GM12878 (cell line): ENCODE measurements around the gene ABCB9. TPM values are rescaled to one million over a fixed set of nuclear protein-coding genes. Genes with fewer than 3 reads are reported as not detected.
A peak's percentile ranks its signal among the peaks of the same experiment; 100 is the strongest.

ENCODE experiments used
- ATF3 ChIP-seq: IDR thresholded peaks from 2 replicates; pipeline ENCODE4 v1.6.1; 2011; ENCODE audit warnings: low read depth, mild to moderate bottlenecking, low read length, moderate library complexity, borderline replicate concordance; ENCODE audit errors: extremely low read depth
- BCL11A ChIP-seq: IDR thresholded peaks from 2 replicates; pipeline ENCODE4 v1.6.1; 2011; ENCODE audit warnings: low read depth, low read length
- CREM ChIP-seq: IDR thresholded peaks from 2 replicates; pipeline ENCODE4 v1.6.1; 2014; ENCODE audit warnings: antibody characterized with exemption, low read depth
- E2F4 ChIP-seq: IDR thresholded peaks from 2 replicates; pipeline ENCODE4 v1.6.1; 2012; ENCODE audit warnings: low read depth, low read length, improper control_type of control experiment
- EGR1 ChIP-seq, 2 experiments: IDR thresholded peaks; 1 replicate in 1 of 2; 2 replicates in 1 of 2; pipeline ENCODE4 v1.6.1; 2011 to 2012; ENCODE audit warnings: low read depth in 2 of 2, low read length in 2 of 2, borderline replicate concordance in 1 of 2, mild to moderate bottlenecking in 1 of 2, moderate library complexity in 1 of 2
- EZH2 ChIP-seq: IDR thresholded peaks from 2 replicates; pipeline ENCODE4 v1.6.1; 2012; ENCODE audit warnings: low read depth, mild to moderate bottlenecking, control low read depth, inconsistent platforms, low read length, borderline replicate concordance; ENCODE audit not compliant: control insufficient read depth
- FOXK2 ChIP-seq: fragments of 450-650 bp; IDR thresholded peaks from 2 replicates; pipeline ENCODE4 v1.6.1; 2017; ENCODE audit warnings: mild to moderate bottlenecking, moderate library complexity
- GATAD2B ChIP-seq: fragments of 450-650 bp; conservative IDR thresholded peaks from 2 replicates; pipeline ENCODE4 v1.6.1; 2017; ENCODE audit warnings: low read depth, mild to moderate bottlenecking, moderate library complexity
- HCFC1 ChIP-seq: fragments of 150-350 bp; IDR thresholded peaks from 2 replicates; pipeline ENCODE4 v1.6.1; 2014; ENCODE audit warnings: low read length
- IKZF2 ChIP-seq, 2 experiments: fragments of 450-650 bp; IDR thresholded peaks; 2 replicates each; pipeline ENCODE4 v1.6.1; 2017; ENCODE audit warnings: mild to moderate bottlenecking in 2 of 2, moderate library complexity in 2 of 2
- IRF4 ChIP-seq: IDR thresholded peaks from 2 replicates; pipeline ENCODE4 v1.6.1; 2011; ENCODE audit warnings: low read depth, low read length
- MTA3 ChIP-seq: IDR thresholded peaks from 2 replicates; pipeline ENCODE4 v1.6.1; 2012; ENCODE audit warnings: low read length, inconsistent platforms, borderline replicate concordance
- MYB ChIP-seq: fragments of 150-350 bp; IDR thresholded peaks from 2 replicates; pipeline ENCODE4 v1.6.1; 2014; ENCODE audit warnings: mild to moderate bottlenecking, low read depth, low read length, borderline replicate concordance
- MYC ChIP-seq: IDR thresholded peaks from 2 replicates; pipeline ENCODE4 v1.6.1; 2011; ENCODE audit warnings: mild to moderate bottlenecking, low read length, moderate library complexity, inconsistent platforms; ENCODE audit not compliant: insufficient read depth, insufficient replicate concordance, insufficient read length, severe bottlenecking
- NFIC ChIP-seq: IDR thresholded peaks from 2 replicates; pipeline ENCODE4 v1.6.1; 2012; ENCODE audit warnings: low read depth, mild to moderate bottlenecking, inconsistent platforms, low read length, moderate library complexity
- SIN3A ChIP-seq: IDR thresholded peaks from 2 replicates; pipeline ENCODE4 v1.6.1; 2012; ENCODE audit warnings: low read depth, low read length, improper control_type of control experiment
- SMC3 ChIP-seq: IDR thresholded peaks from 2 replicates; pipeline ENCODE4 v1.6.1; 2011; ENCODE audit warnings: low read length, improper control_type of control experiment, borderline replicate concordance
- SREBF2 ChIP-seq: IDR thresholded peaks from 2 replicates; pipeline ENCODE4 v1.6.1; 2012; ENCODE audit warnings: mild to moderate bottlenecking, low read length
- STAT1 ChIP-seq: fragments of 450-650 bp; conservative IDR thresholded peaks from 2 replicates; pipeline ENCODE4 v1.6.1; 2014; ENCODE audit warnings: antibody characterized with exemption, mild to moderate bottlenecking
- TCF3 ChIP-seq: IDR thresholded peaks from 2 replicates; pipeline ENCODE4 v1.6.1; 2012; ENCODE audit warnings: low read depth, mild to moderate bottlenecking, low read length, borderline replicate concordance; ENCODE audit not compliant: insufficient read depth
- ZBED1 ChIP-seq: IDR thresholded peaks from 2 replicates; pipeline ENCODE4 v1.6.1; 2016; ENCODE audit warnings: borderline replicate concordance
- ZBTB4 ChIP-seq: fragments of 450-650 bp; formaldehyde crosslinking; IDR thresholded peaks from 2 replicates; pipeline ENCODE4 v1.4.0; 2022; ENCODE audit warnings: mild to moderate bottlenecking, moderate library complexity
- ZBTB40 ChIP-seq: fragments of 450-650 bp; IDR thresholded peaks from 2 replicates; pipeline ENCODE4 v1.6.1; 2016; ENCODE audit warnings: mild to moderate bottlenecking, moderate library complexity, borderline replicate concordance
- ZZZ3 ChIP-seq: IDR thresholded peaks from 2 replicates; pipeline ENCODE4 v1.6.1; 2011; ENCODE audit warnings: low read depth; ENCODE audit not compliant: control insufficient read depth, insufficient read length
- polyA plus RNA-seq, 11 experiments: library from polyadenylated mRNA; depleted of rRNA in 4 of 11; unstranded in 6 of 11; stranded (reverse) in 5 of 11; fragments of >200 nt; fragmentation: Nextera tagmentation in 4 of 11; fragmentation: Illumina TruSeq in 1 of 11; extraction: Ambion mirVana in 4 of 11; extraction: Trizol in 1 of 11; gene quantifications; 1 replicate in 1 of 11; 2 replicates in 10 of 11; pipeline versions ENCODE4 v1.2.1 to v1.2.3, GENCODE V29; 2011 to 2016; ENCODE audit warnings: inconsistent platforms in 2 of 11, missing spikeins in 2 of 11, low read depth in 1 of 11
- total RNA-seq, 4 experiments: library from RNA; depleted of rRNA in 3 of 4; stranded (reverse); fragments of >200 nt in 3 of 4; fragmentation: Illumina TruSeq in 1 of 4; extraction: Trizol in 1 of 4; gene quantifications; 2 replicates each; pipeline versions ENCODE4 v1.2.1 to v1.2.3, GENCODE V29; 2013 to 2021

ABCB9 gene
- total and polyA plus RNA-seq, 10 of the 15 experiments (the other 5 are each of a cell fraction or from before 2014, with no cell fraction given) = 0.37 to 4.9 (median 3.1) TPM

GRCh38 chr12:122934722-122935121 is 31.5 kb downstream of the ABCB9 start (continued):
- TF ChIP-seq TCF3 = no peak
- no peak for TF ChIP-seq STAT1
- TF ChIP-seq EZH2 = no peak
- TF ChIP-seq MYC = no peak
- no peak for TF ChIP-seq HCFC1
- no peak for TF ChIP-seq FOXK2
- TF ChIP-seq IKZF2 (IDR thresholded peaks at IDR 0.05) = peak in 1 of 2 experiments; percentile 45; a peak in 2 of 4 replicates
- no peak for TF ChIP-seq E2F4
- TF ChIP-seq ZBED1 = no peak
- TF ChIP-seq IRF4 = no peak
- no peak for TF ChIP-seq BCL11A
- TF ChIP-seq SIN3A = no peak
- no peak for TF ChIP-seq ZBTB4
- TF ChIP-seq SREBF2 = no peak
- no peak for TF ChIP-seq MYB
- no peak for TF ChIP-seq CREM
- TF ChIP-seq SMC3 = no peak
- TF ChIP-seq MTA3 = no peak
- TF ChIP-seq ATF3 = no peak
- no peak for TF ChIP-seq GATAD2B
- TF ChIP-seq ZBTB40 = no peak
- TF ChIP-seq NFIC = 0 out of 2 replicates have a peak, but pooled peaks have one; percentile 27
- TF ChIP-seq EGR1 (IDR thresholded peaks at IDR 0.05; ENCODE audit: borderline replicate concordance in 1 of 2, low read depth in 2 of 2, low read length in 2 of 2) = peak in 1 of 2 experiments; percentile 39; a peak in 1 of 3 replicates
- no peak for TF ChIP-seq ZZZ3
